Mesenchymal stem cell (in vitro differentiated cells and primary cell): ENCODE measurements around the gene MTTP.
A peak's percentile ranks its signal among the peaks of the same experiment; 100 is the strongest.

Experiments used
- DNase-seq: peaks from one replicate; pipeline ENCODE4 v3.0.0-alpha.2; 2013
- H2AFZ ChIP-seq: one replicate; pipeline ENCODE4 v1.6.1; 2013; ENCODE audit warnings: low read depth, mild to moderate bottlenecking, control low read depth, inconsistent platforms, low read length, moderate library complexity
- H2AK5ac ChIP-seq: 2 replicates; pipeline ENCODE4 v1.6.1; 2013; ENCODE audit warnings: low read length, moderate library complexity, mild to moderate bottlenecking, inconsistent platforms; ENCODE audit not compliant: severe bottlenecking
- H2BK120ac ChIP-seq: one replicate; pipeline ENCODE4 v1.6.1; 2013; ENCODE audit warnings: low read depth, mild to moderate bottlenecking, inconsistent platforms, low read length, moderate library complexity
- H2BK12ac ChIP-seq, 2 experiments: one replicate each; pipeline ENCODE4 v1.6.1; 2013; ENCODE audit warnings: inconsistent platforms in 2 of 2, low read length in 2 of 2, mild to moderate bottlenecking in 2 of 2, moderate library complexity in 2 of 2, control low read depth in 1 of 2
- H2BK15ac ChIP-seq: one replicate; pipeline ENCODE4 v1.6.1; 2013; ENCODE audit warnings: mild to moderate bottlenecking, low read depth, inconsistent platforms; ENCODE audit not compliant: poor library complexity, severe bottlenecking
- H2BK5ac ChIP-seq: 2 replicates; pipeline ENCODE4 v1.6.1; 2013; ENCODE audit warnings: low read depth, mild to moderate bottlenecking, low read length, control low read depth, inconsistent platforms; ENCODE audit not compliant: poor library complexity, severe bottlenecking
- H3K14ac ChIP-seq, 2 experiments: one replicate each; pipeline ENCODE4 v1.6.1; 2013; ENCODE audit warnings: inconsistent platforms in 2 of 2, low read length in 2 of 2, control low read depth in 1 of 2, mild to moderate bottlenecking in 1 of 2, moderate library complexity in 1 of 2
- H3K18ac ChIP-seq, 2 experiments: one replicate each; pipeline ENCODE4 v1.6.1; 2013; ENCODE audit warnings: inconsistent platforms in 2 of 2, low read length in 2 of 2, control low read depth in 1 of 2, low read depth in 1 of 2, mild to moderate bottlenecking in 1 of 2
- H3K23ac ChIP-seq, 2 experiments: one replicate each; pipeline ENCODE4 v1.6.1; 2013; ENCODE audit warnings: inconsistent platforms in 2 of 2, low read length in 2 of 2, mild to moderate bottlenecking in 2 of 2, moderate library complexity in 2 of 2, control low read depth in 1 of 2
- H3K27ac ChIP-seq: 2 replicates; pipeline ENCODE4 v1.5.1; 2013; ENCODE audit warnings: mild to moderate bottlenecking, moderate library complexity, low read length, control low read depth, inconsistent platforms; ENCODE audit not compliant: poor library complexity, severe bottlenecking
- H3K27me3 ChIP-seq, 2 experiments: 2 replicates each; pipeline versions ENCODE4 v1.6.1 to v1.7.0; 2013; ENCODE audit warnings: low read length in 2 of 2, mild to moderate bottlenecking in 2 of 2, moderate library complexity in 2 of 2, control low read depth in 1 of 2, inconsistent platforms in 1 of 2; ENCODE audit not compliant: control insufficient read depth in 1 of 2, insufficient read depth in 1 of 2
- H3K36me3 ChIP-seq, 2 experiments: 2 replicates each; pipeline versions ENCODE4 v1.6.1 to v1.7.0; 2013; ENCODE audit warnings: low read length in 2 of 2, control low read depth in 1 of 2, inconsistent platforms in 1 of 2, low read depth in 1 of 2, mild to moderate bottlenecking in 1 of 2; ENCODE audit not compliant: insufficient read depth in 2 of 2, control insufficient read depth in 1 of 2
- H3K4ac ChIP-seq, 2 experiments: one replicate each; pipeline ENCODE4 v1.6.1; 2013; ENCODE audit warnings: inconsistent platforms in 2 of 2, low read length in 2 of 2, mild to moderate bottlenecking in 2 of 2, moderate library complexity in 2 of 2, control low read depth in 1 of 2, low read depth in 1 of 2
- H3K4me1 ChIP-seq: 2 replicates; pipeline ENCODE4 v1.6.1; 2013; ENCODE audit warnings: low read depth, low read length, control low read depth; ENCODE audit not compliant: control insufficient read depth, insufficient read depth
- H3K4me2 ChIP-seq: 2 replicates; pipeline ENCODE4 v1.6.1; 2013; ENCODE audit warnings: low read length, mild to moderate bottlenecking, inconsistent platforms; ENCODE audit not compliant: poor library complexity, severe bottlenecking
- H3K4me3 ChIP-seq, 2 experiments: 2 replicates each; pipeline versions ENCODE4 v1.5.1 to v1.7.0; 2013; ENCODE audit warnings: low read length in 2 of 2, mild to moderate bottlenecking in 2 of 2, control low read depth in 1 of 2, low read depth in 1 of 2; ENCODE audit not compliant: insufficient read depth in 1 of 2
- H3K79me1 ChIP-seq: replicated peaks from 2 replicates; pipeline ENCODE4 v1.6.1; 2013; ENCODE audit warnings: mild to moderate bottlenecking, control low read depth, low read length, inconsistent platforms; ENCODE audit not compliant: poor library complexity, severe bottlenecking
- H3K9ac ChIP-seq: 2 replicates; pipeline ENCODE4 v1.7.0; 2013; ENCODE audit warnings: mild to moderate bottlenecking, low read length, moderate library complexity
- H3K9me3 ChIP-seq: 2 replicates; pipeline ENCODE4 v1.7.0; 2013; ENCODE audit warnings: mild to moderate bottlenecking, low read length; ENCODE audit not compliant: control insufficient read depth
- H4K8ac ChIP-seq: one replicate; pipeline ENCODE4 v1.6.1; 2013; ENCODE audit warnings: inconsistent platforms, mild to moderate bottlenecking, low read length, moderate library complexity
- H4K91ac ChIP-seq: one replicate; pipeline ENCODE4 v1.6.1; 2013; ENCODE audit warnings: mild to moderate bottlenecking, low read length, inconsistent platforms
- WGBS: methylation state at CpG from one replicate; pipeline ENCODE4 v1.1.7; 2013; ENCODE audit warnings: mixed read lengths; 5-methylcytosine and 5-hydroxymethylcytosine counted together

Gene MTTP

DNA sequence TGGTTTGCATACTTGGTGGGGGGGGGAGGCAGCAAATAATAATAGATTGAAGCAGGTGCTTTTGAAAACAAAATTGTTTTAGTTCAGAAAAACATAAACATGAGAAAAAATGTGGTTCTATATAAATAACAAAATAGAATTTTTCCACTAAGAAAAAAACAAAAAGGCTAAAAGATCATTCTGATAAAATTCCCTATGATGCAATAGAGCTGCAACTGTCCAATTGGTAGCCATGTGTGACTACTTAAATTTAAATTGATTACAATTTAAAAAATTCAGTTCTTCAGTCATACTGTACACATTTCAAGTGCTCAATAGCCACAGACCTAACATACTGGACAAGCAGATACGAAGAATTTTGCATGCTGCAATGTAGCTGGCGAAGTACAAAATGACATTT is 21.8 kb upstream of the MTTP start:
- H2BK15ac ChIP-seq: no peak overlapping the region
- peaks cover 0 to 5% of the 10 kb centered on the region in 2 experiments for H3K36me3 ChIP-seq
- H3K4ac ChIP-seq: no peak overlapping the region
- no peak overlapping the region for H2BK120ac ChIP-seq
- H3K4me3 ChIP-seq: no peak overlapping the region
- H2BK5ac ChIP-seq: no peak overlapping the region
- no peak overlapping the region for H3K23ac ChIP-seq
- H3K27me3 ChIP-seq: no peaks in the 10 kb centered on the region
- no peak for DNase-seq
- H3K27ac ChIP-seq: no peak overlapping the region
- no peaks in the 10 kb centered on the region for H3K9me3 ChIP-seq
- H2BK12ac ChIP-seq: no peak overlapping the region
- no peak overlapping the region for H3K4me2 ChIP-seq
- H2AK5ac ChIP-seq: no peak overlapping the region
- 100% methylated on average over 1 of the region's 2 CpGs for WGBS
- H2AFZ ChIP-seq: no peak overlapping the region
- H3K9ac ChIP-seq: no peak overlapping the region
- no peaks in the 10 kb centered on the region for H3K4me1 ChIP-seq
- H3K18ac ChIP-seq: no peak overlapping the region
- no peak overlapping the region for H3K14ac ChIP-seq
- no peak overlapping the region for H4K8ac ChIP-seq
- no peaks in the 10 kb centered on the region for H3K79me1 ChIP-seq
- H4K91ac ChIP-seq: no peak overlapping the region

DNA sequence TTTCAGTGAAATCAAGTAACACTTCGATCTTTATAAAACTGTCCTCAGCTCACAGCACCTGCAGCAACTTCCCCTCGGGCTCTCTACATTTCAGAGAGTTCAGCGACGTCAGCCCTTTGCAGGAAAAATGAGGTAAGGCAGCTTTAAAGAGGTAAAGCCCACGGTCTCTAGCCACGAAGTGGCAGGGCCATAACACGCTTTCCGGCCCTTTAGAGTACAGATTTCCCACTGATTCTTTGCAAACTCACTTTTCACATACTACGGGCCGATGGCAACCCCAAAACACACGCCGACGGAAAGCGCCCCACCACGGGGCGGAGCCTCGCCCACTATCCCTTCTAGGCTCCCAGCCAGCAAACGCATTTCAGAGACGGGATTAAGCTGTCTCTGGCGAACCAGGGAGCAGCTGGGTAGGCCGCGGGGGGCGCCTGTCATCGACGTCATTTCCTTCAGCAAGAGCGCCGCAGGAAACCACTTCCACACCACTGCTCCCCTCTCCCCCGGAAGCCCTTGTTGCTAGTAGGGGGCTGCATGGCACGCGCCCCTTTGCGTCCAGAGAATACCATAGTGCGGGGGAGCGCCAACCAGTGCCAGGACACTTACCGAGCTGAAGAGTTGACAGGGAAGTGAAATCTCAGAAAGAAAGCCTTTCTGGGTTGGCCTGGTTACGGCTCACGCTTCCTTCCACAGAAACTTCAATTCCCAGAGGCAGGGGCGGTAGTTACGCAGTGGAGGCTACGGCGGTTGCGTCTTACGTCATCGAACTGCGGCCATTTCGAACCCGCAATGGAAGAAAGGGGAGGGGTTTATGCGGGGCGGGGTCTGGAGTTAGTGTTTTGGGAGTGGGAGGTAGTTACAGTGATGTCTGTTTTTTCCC is 11.1 kb upstream of the MTTP start, which contains the start of gene TRMT10A:
TSS of gene TRMT10A (minus strand) at position 730 of the 877 bp plus-strand sequence. CDS start 4,701 bp downstream, outside the sequence.
- H2AFZ ChIP-seq: peak within 1 kb of the TSS; percentile 68
- H3K9me3 ChIP-seq: no peaks in the 10 kb centered on the region
- H3K18ac ChIP-seq: peak within 1 kb of the TSS; percentile 93 to 98
- no peak within 1 kb of the TSS for H2AK5ac ChIP-seq
- no peak within 1 kb of the TSS for H3K14ac ChIP-seq
- peak within 1 kb of the TSS in 1 of 2 experiments; percentile 28 for H2BK12ac ChIP-seq
- no peak within 1 kb of the TSS for H3K23ac ChIP-seq
- H3K4ac ChIP-seq: peak within 1 kb of the TSS; percentile 46 to 85
- no peaks in the 10 kb centered on the region for H3K79me1 ChIP-seq
- peak within 1 kb of the TSS; percentile 84 for H2BK15ac ChIP-seq
- peak within 1 kb of the TSS; percentile 98 for H3K27ac ChIP-seq
- peak within 1 kb of the TSS; percentile 76 for H2BK5ac ChIP-seq
- H3K4me3 ChIP-seq: peak within 1 kb of the TSS; percentile 65 to 88
- peak within 1 kb of the TSS; percentile 96 for H3K9ac ChIP-seq
- peaks cover 3% of the 10 kb centered on the region for H3K4me1 ChIP-seq
- H4K91ac ChIP-seq: peak within 1 kb of the TSS; percentile 95
- H3K4me2 ChIP-seq: peak within 1 kb of the TSS; percentile 59
- no peaks in the 10 kb centered on the region for H3K36me3 ChIP-seq
- DNase-seq: peak; percentile 99
- H2BK120ac ChIP-seq: peak within 1 kb of the TSS; percentile 75
- H4K8ac ChIP-seq: peak within 1 kb of the TSS; percentile 97
- no peaks in the 10 kb centered on the region for H3K27me3 ChIP-seq
- WGBS: under 1% methylated on average over 44 of the region's 48 CpGs

DNA sequence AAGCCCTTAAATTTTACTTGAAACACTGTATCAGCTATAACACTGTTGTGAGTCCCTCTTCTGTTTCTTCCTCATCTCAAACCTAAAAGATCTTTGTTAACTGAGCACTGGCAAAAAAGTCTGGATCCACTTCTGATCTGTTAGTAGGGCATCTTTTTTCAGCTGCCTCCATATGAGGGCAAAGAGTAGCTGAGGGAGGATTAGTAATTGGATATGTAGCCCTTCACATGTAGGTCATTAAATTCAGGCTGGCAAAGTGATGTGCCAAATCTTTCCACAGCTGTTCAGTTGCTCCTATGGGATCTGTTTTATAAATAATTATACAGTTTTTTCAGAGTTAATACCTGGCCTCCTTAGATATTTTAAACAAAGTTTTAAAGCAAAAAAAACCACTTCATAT is 9.7 kb upstream of the MTTP start:
- no peaks in the 10 kb centered on the region for H3K36me3 ChIP-seq
- no peak overlapping the region for H4K91ac ChIP-seq
- no peak overlapping the region for H3K14ac ChIP-seq
- H3K4me3 ChIP-seq: no peak overlapping the region
- DNase-seq: no peak
- no peak overlapping the region for H4K8ac ChIP-seq
- no peak overlapping the region for H2AK5ac ChIP-seq
- no peak overlapping the region for H3K9ac ChIP-seq
- no peak overlapping the region for H2BK12ac ChIP-seq
- no peak overlapping the region for H2BK15ac ChIP-seq
- no peak overlapping the region for H3K23ac ChIP-seq
- no peaks in the 10 kb centered on the region for H3K27me3 ChIP-seq
- peaks cover 3% of the 10 kb centered on the region for H3K4me1 ChIP-seq
- H3K4ac ChIP-seq: no peak overlapping the region
- no peak overlapping the region for H3K18ac ChIP-seq
- H2BK5ac ChIP-seq: no peak overlapping the region
- no peak overlapping the region for H2AFZ ChIP-seq
- H3K79me1 ChIP-seq: no peaks in the 10 kb centered on the region
- H3K27ac ChIP-seq: no peak overlapping the region
- no peak overlapping the region for H2BK120ac ChIP-seq
- no peak overlapping the region for H3K4me2 ChIP-seq
- no peaks in the 10 kb centered on the region for H3K9me3 ChIP-seq

DNA sequence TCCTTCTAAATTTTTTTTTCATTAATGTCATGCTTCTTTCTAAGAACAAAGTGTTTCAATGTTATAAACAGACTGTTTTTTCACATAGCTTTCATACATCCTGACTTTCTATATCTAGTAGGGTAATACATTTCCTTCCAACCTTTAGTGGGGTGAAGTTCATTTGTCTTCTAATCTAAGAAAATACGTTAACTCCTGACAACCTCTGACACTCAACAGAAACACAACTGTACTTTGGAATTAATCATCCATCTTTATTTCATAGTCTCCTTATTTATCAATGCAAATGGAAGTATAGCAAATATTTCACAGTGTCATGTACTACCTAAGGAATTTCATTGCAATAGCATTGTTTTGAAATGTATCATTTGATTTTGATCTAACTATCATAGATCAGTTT is 2.7 kb upstream of the MTTP start:
- H3K4me3 ChIP-seq: no peak overlapping the region
- no peak overlapping the region for H2AFZ ChIP-seq
- H3K23ac ChIP-seq: no peak overlapping the region
- no peak overlapping the region for H2BK15ac ChIP-seq
- H3K36me3 ChIP-seq: no peaks in the 10 kb centered on the region
- no peak overlapping the region for H2BK5ac ChIP-seq
- no peak overlapping the region for H3K4me2 ChIP-seq
- H3K18ac ChIP-seq: no peak overlapping the region
- H3K4me1 ChIP-seq: no peaks in the 10 kb centered on the region
- H3K9me3 ChIP-seq: no peaks in the 10 kb centered on the region
- DNase-seq: no peak
- H2AK5ac ChIP-seq: no peak overlapping the region
- no peak overlapping the region for H3K4ac ChIP-seq
- H2BK12ac ChIP-seq: no peak overlapping the region
- H3K79me1 ChIP-seq: no peaks in the 10 kb centered on the region
- WGBS: no CpG with 5 or more reads among the region's 1 CpG
- H3K27ac ChIP-seq: no peak overlapping the region
- no peak overlapping the region for H3K9ac ChIP-seq
- no peaks in the 10 kb centered on the region for H3K27me3 ChIP-seq
- H4K8ac ChIP-seq: no peak overlapping the region
- H2BK120ac ChIP-seq: no peak overlapping the region
- H4K91ac ChIP-seq: no peak overlapping the region
- H3K14ac ChIP-seq: no peak overlapping the region
